Hematopoietic multipotent progenitor cell treated with erythropoietin and hydrocortisone succinate and interleukin-3 and kit ligand, for 8 days (in vitro differentiated cells): ENCODE data around the gene GNS.
A peak's percentile ranks its signal among the peaks of the same experiment; 100 is the strongest.
"Not testable (repeated sequence)": the region's sequence is repeated elsewhere in the genome, so short reads cannot be mapped to it uniquely, and the experiment has no call there.

Experiments
- DNase-seq: peaks from one replicate; pipeline ENCODE4 v3.0.0-alpha.2; 2015

The GNS gene

GRCh38 chr12:64779354-64779974, 20.3 kb upstream of the GNS start:
- no peak for DNase-seq

GRCh38 chr12:64775147-64775736, 16.0 kb upstream of the GNS start:
- DNase-seq, result not testable (repeated sequence)

GRCh38 chr12:64773386-64773785, 14.2 kb upstream of the GNS start:
- DNase-seq, result no peak

- no peak for DNase-seq
These were observed 8.3 kb upstream of the GNS start for GRCh38 chr12:64767495-64767894.

GRCh38 chr12:64760808-64761573, 1.8 kb upstream of the GNS start:
- no peak for DNase-seq

GRCh38 chr12:64757771-64758170, 1.4 kb downstream of the GNS start:
- no peak for DNase-seq

GRCh38 chr12:64756376-64756775, 2.8 kb downstream of the GNS start:
- no peak for DNase-seq

GRCh38 chr12:64753427-64753826, 5.8 kb downstream of the GNS start:
- DNase-seq, result no peak

- peak; percentile 24 for DNase-seq
These were observed 6.4 kb downstream of the GNS start for GRCh38 chr12:64752833-64753238.

- no peak for DNase-seq
These were observed 7.2 kb downstream of the GNS start for GRCh38 chr12:64752032-64752431.

- no peak for DNase-seq
These were observed 9.6 kb downstream of the GNS start for GRCh38 chr12:64749461-64750200.

- no peak for DNase-seq
These were observed 11.5 kb downstream of the GNS start for GRCh38 chr12:64747695-64748094.

GRCh38 chr12:64746663-64747062, 12.5 kb downstream of the GNS start:
- DNase-seq, result no peak

- no peak for DNase-seq
These were observed 13.2 kb downstream of the GNS start for GRCh38 chr12:64745980-64746379.

- DNase-seq, result no peak
These were observed 13.9 kb downstream of the GNS start for GRCh38 chr12:64745259-64745807.

- no peak for DNase-seq
These were observed 14.6 kb downstream of the GNS start for GRCh38 chr12:64744422-64745258.

GRCh38 chr12:64743206-64743605, 16.0 kb downstream of the GNS start:
- DNase-seq, result no peak

GRCh38 chr12:64742416-64742815, 16.8 kb downstream of the GNS start:
- no peak for DNase-seq

- DNase-seq, result no peak
These were observed 18.6 kb downstream of the GNS start for GRCh38 chr12:64740646-64741045.

- no peak for DNase-seq
These were observed 19.4 kb downstream of the GNS start for GRCh38 chr12:64739778-64740177.

GRCh38 chr12:64737539-64737938, 21.7 kb downstream of the GNS start:
- no peak for DNase-seq

GRCh38 chr12:64736771-64737170, 22.4 kb downstream of the GNS start:
- no peak for DNase-seq
